Measurements from ENCODE around the gene CD37.

DNA sequence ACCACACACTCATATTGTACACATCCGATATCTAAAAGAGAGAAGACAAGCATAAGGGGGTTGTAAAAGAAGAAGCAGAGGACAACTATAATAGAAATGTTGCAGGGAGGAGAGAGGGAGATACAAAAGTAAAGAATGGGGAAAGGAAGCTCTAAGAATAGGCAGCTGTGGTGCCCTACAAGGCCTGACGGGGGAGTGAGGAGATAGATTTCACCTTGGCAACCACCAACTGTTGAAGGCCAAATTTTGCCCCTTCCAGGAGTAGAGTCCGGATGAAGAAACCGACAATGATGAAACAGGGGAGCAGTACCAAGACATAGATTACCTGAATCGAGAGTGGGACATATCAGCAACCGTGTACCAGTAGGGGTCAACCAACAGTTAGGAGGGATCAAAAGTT, 26.1 kb upstream of the CD37 start:
- TF ChIP-seq, protein P1, sequence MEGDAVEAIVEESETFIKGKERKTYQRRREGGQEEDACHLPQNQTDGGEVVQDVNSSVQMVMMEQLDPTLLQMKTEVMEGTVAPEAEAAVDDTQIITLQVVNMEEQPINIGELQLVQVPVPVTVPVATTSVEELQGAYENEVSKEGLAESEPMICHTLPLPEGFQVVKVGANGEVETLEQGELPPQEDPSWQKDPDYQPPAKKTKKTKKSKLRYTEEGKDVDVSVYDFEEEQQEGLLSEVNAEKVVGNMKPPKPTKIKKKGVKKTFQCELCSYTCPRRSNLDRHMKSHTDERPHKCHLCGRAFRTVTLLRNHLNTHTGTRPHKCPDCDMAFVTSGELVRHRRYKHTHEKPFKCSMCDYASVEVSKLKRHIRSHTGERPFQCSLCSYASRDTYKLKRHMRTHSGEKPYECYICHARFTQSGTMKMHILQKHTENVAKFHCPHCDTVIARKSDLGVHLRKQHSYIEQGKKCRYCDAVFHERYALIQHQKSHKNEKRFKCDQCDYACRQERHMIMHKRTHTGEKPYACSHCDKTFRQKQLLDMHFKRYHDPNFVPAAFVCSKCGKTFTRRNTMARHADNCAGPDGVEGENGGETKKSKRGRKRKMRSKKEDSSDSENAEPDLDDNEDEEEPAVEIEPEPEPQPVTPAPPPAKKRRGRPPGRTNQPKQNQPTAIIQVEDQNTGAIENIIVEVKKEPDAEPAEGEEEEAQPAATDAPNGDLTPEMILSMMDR (IDR thresholded peaks at IDR 0.05) = no peak
- no peak for TF ChIP-seq POLR2A (IDR thresholded peaks at IDR 0.05)

All from body of pancreas (tissue), 4 donors.